Tibial artery (tissue), 4 donors: ENCODE measurements around the gene TMEM114.

Experiments used
- DNase-seq, 2 donors: peaks; one replicate each; pipeline ENCODE4 v3.0.0-alpha.2; 2019
- H3K27ac ChIP-seq, 2 donors: fragments of 200-600 bp; sonication (generic) in 1 of 2; 1 replicate in 1 of 2; 2 replicates in 1 of 2; pipeline ENCODE4 v1.5.1; 2018 to 2019; ENCODE audit warnings: mild to moderate bottlenecking in 1 of 2
- H3K27me3 ChIP-seq, 2 donors: fragments of 200-600 bp; sonication (generic) in 1 of 2; one replicate each; pipeline versions ENCODE4 v1.5.1 to v1.6.0; 2016 to 2019
- H3K36me3 ChIP-seq, 3 donors: fragments of 200-600 bp; sonication (generic) in 2 of 3; one replicate each; pipeline ENCODE4 v1.5.1; 2016 to 2019; ENCODE audit warnings: mild to moderate bottlenecking in 2 of 3
- H3K4me1 ChIP-seq, 4 donors: fragments of 200-600 bp; sonication (generic) in 2 of 4; 1 replicate in 3 of 4; 2 replicates in 1 of 4; pipeline ENCODE4 v1.5.1; 2016 to 2019
- H3K4me3 ChIP-seq, 2 donors: fragments of 200-600 bp; sonication (generic) in 1 of 2; 1 replicate in 1 of 2; 2 replicates in 1 of 2; pipeline ENCODE4 v1.5.1; 2018 to 2019; ENCODE audit warnings: mild to moderate bottlenecking in 2 of 2
- H3K9me3 ChIP-seq, 3 donors: fragments of 200-600 bp; sonication (generic) in 1 of 3; one replicate each; pipeline ENCODE4 v1.5.1; 2016 to 2019
- CTCF ChIP-seq, 2 experiments: fragments of 200-600 bp in 1 of 2; fragments of 450-650 bp in 1 of 2; IDR thresholded peaks; one replicate each; pipeline ENCODE4 v1.5.1; 2017 to 2019; ENCODE audit warnings: antibody characterized with exemption in 2 of 2, mild to moderate bottlenecking in 1 of 2, moderate library complexity in 1 of 2
- intact Hi-C: fragments of 100-400 bp; cut with DNase I; formaldehyde crosslinking; loops from one replicate; pipeline ENCODE4 v1.15.0; 2023; ENCODE audit warnings: low total_unique reads

Gene TMEM114

DNA sequence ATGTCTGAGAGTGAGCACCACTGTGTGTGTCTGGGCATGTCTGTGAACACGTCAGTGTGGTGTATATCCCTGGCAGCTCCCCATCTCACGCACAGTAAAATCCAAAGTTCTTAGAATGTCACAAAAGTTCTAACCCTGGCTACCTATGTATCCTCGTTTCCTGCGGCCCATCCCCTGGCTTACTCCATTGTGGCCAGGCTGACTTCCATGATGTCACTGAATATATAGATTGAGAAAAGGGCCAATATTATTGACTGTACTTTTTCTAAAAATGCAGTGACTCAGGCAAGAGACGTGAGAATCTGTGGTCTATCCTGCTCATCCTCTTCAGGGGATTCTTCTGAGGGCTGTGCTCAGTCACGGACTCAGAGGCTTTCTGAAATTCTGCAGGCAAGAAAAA, 30.2 kb upstream of the TMEM114 start:
- H3K27ac ChIP-seq = no peak overlapping the region
- H3K9me3 ChIP-seq = no peaks in the 10 kb centered on the region
- H3K4me1 ChIP-seq = peaks cover 0 to 19% (median 11%) of the 10 kb centered on the region in 4 donors
- no peak for DNase-seq
- TF ChIP-seq CTCF (IDR thresholded peaks at IDR 0.05) = no peak
- H3K27me3 ChIP-seq = peaks cover 0 to 1% of the 10 kb centered on the region in 2 donors
- intact Hi-C loops = no loop called here
- H3K4me3 ChIP-seq = no peak overlapping the region
- H3K36me3 ChIP-seq = peaks cover 1 to 9% (median 2%) of the 10 kb centered on the region in 3 donors

- Histone ChIP-seq H3K27me3 (peaks cover 0 to 5% of the 10 kb centered on the region in 2 donors), H3K27ac (no peak overlapping the region), H3K36me3 (peaks cover 0 to 5% (median 0%) of the 10 kb centered on the region in 3 donors), H3K4me3 (no peak overlapping the region), H3K9me3 (no peaks in the 10 kb centered on the region), H3K4me1 (peaks cover 0 to 19% (median 11%) of the 10 kb centered on the region in 4 donors)
- DNase-seq = no peak
- TF ChIP-seq CTCF (IDR thresholded peaks at IDR 0.05) = no peak
- intact Hi-C loops = no loop called here
Measured at GRCh38 chr16:8619671-8620370, 29.5 kb upstream of the TMEM114 start.

DNA sequence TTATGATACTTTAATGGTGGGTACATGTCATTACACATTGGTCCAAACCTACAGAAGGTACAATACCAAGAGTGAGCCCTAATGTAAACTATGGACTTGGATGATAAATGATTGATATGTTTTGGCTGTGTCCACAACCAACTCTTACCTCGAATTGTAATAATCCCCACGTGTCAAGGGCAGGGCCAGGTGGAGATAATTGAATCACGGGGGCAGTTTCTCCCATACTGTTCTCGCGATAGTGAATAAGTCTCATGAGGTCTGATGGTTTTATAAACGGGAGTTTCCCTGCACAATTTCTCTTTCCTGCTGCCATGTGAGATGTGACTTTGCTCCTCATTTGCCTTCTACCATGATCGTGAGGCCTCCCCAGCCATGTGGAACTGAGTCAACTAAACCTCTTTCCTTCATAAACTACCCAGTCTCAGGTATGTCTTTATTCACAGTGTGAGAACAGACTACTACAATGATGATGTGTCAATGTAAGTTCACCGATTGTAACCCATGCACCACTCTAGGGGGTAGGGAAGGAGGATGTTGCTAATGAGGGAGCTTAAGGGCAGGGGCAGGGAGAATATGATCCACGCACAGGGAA, 24.2 kb upstream of the TMEM114 start:
- no peaks in the 10 kb centered on the region for H3K36me3 ChIP-seq
- H3K4me3 ChIP-seq = no peak overlapping the region
- no peaks in the 10 kb centered on the region for H3K4me1 ChIP-seq
- TF ChIP-seq CTCF (IDR thresholded peaks at IDR 0.05) = no peak
- intact Hi-C loops = no loop called here
- DNase-seq = no peak
- H3K27ac ChIP-seq = no peak overlapping the region
- H3K27me3 ChIP-seq = peaks cover 0 to 5% of the 10 kb centered on the region in 2 donors
- H3K9me3 ChIP-seq = no peaks in the 10 kb centered on the region

GRCh38 chr16:8611886-8612600, 21.7 kb upstream of the TMEM114 start:
- H3K27ac ChIP-seq = no peak overlapping the region
- DNase-seq = no peak
- H3K36me3 ChIP-seq = no peaks in the 10 kb centered on the region
- H3K4me3 ChIP-seq = no peak overlapping the region
- intact Hi-C loops = no loop called here
- H3K27me3 ChIP-seq = peaks cover 0 to 5% of the 10 kb centered on the region in 2 donors
- TF ChIP-seq CTCF (IDR thresholded peaks at IDR 0.05) = no peak
- H3K4me1 ChIP-seq = no peaks in the 10 kb centered on the region
- no peaks in the 10 kb centered on the region for H3K9me3 ChIP-seq

DNA sequence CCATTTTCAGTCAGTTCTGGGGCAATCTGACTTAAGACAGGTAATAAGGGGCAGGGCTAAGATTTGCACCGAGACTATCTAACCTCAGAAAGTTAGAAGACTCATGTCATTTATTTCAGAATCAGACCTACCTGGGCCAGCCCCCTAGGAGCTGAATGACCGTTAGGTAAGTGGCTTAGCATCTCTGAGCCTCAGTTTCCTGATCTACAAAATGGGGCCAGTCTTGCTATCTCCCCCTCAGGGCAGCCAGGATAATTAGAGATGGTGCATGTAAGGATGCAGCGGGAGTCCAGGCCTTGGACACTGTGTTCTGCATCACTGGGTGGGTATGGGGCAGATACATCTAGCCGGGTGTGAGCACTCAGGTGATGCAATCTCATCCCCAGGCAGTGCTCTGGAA, 20.8 kb upstream of the TMEM114 start:
- TF ChIP-seq CTCF (IDR thresholded peaks at IDR 0.05) = no peak
- H3K27ac ChIP-seq = no peak overlapping the region
- no peaks in the 10 kb centered on the region for H3K9me3 ChIP-seq
- no peaks in the 10 kb centered on the region for H3K4me1 ChIP-seq
- H3K36me3 ChIP-seq = no peaks in the 10 kb centered on the region
- no peak overlapping the region for H3K4me3 ChIP-seq
- DNase-seq = no peak
- intact Hi-C loops = no loop called here
- peaks cover 0 to 5% of the 10 kb centered on the region in 2 donors for H3K27me3 ChIP-seq
